Astrocyte (in vitro differentiated cells and primary cell): ENCODE data around the gene MUC6.

Source experiments
- EZH2 ChIP-seq: IDR thresholded peaks from 2 replicates; pipeline ENCODE4 v1.6.1; 2012; ENCODE audit warnings: mild to moderate bottlenecking, low read length, inconsistent platforms; ENCODE audit not compliant: insufficient read depth
- TF ChIP-seq, protein P1 (sequence below): IDR thresholded peaks from 2 replicates; pipeline ENCODE4 v1.5.1; 2011; ENCODE audit warnings: low read depth, mild to moderate bottlenecking, inconsistent platforms, low read length, moderate library complexity; ENCODE audit not compliant: insufficient read depth

- TF ChIP-seq, protein P1, sequence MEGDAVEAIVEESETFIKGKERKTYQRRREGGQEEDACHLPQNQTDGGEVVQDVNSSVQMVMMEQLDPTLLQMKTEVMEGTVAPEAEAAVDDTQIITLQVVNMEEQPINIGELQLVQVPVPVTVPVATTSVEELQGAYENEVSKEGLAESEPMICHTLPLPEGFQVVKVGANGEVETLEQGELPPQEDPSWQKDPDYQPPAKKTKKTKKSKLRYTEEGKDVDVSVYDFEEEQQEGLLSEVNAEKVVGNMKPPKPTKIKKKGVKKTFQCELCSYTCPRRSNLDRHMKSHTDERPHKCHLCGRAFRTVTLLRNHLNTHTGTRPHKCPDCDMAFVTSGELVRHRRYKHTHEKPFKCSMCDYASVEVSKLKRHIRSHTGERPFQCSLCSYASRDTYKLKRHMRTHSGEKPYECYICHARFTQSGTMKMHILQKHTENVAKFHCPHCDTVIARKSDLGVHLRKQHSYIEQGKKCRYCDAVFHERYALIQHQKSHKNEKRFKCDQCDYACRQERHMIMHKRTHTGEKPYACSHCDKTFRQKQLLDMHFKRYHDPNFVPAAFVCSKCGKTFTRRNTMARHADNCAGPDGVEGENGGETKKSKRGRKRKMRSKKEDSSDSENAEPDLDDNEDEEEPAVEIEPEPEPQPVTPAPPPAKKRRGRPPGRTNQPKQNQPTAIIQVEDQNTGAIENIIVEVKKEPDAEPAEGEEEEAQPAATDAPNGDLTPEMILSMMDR = no peak
- TF ChIP-seq EZH2 = no peak
These were observed 15.9 kb upstream of the MUC6 start for GRCh38 chr11:1052133-1053011.
